ENCODE results near the gene PDZD8. TPM values are rescaled to one million over a fixed set of nuclear protein-coding genes. Genes with fewer than 3 reads are reported as not detected.

PDZD8 gene
- total RNA-seq, 2 experiments from 2014 or later, result 19.7 to 20.4 TPM

DNA sequence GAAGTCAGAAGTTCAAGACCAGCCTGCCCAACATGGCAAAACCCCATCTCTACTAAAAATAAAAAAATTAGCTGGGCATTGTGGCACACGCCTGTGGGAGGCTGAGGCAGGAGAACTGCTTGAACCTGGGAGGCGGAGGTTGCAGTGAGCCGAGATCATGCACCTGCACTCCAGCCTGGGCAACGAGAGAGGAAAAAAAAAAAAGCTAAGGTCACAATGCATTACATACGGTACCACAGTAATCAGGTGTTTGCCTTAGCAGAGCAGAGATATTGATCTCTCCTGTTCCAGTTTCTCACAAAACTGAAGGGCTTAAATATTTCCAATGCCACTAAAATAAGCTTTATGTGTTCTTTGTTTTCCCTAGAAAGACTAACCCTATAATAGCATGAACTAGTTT, 7.5 kb downstream of the PDZD8 start:
- no peak for DNase-seq
- peaks cover 1% of the 10 kb centered on the region for H3K9me3 Mint-ChIP-seq
- peaks cover 23% of the 10 kb centered on the region for H3K36me3 Mint-ChIP-seq
- H3K4me3 Mint-ChIP-seq, result no peak overlapping the region
- H3K27ac Mint-ChIP-seq, result no peak overlapping the region
- H3K4me1 Mint-ChIP-seq, result peaks cover 69% of the 10 kb centered on the region
- H3K27me3 Mint-ChIP-seq, result no peaks in the 10 kb centered on the region

DNA sequence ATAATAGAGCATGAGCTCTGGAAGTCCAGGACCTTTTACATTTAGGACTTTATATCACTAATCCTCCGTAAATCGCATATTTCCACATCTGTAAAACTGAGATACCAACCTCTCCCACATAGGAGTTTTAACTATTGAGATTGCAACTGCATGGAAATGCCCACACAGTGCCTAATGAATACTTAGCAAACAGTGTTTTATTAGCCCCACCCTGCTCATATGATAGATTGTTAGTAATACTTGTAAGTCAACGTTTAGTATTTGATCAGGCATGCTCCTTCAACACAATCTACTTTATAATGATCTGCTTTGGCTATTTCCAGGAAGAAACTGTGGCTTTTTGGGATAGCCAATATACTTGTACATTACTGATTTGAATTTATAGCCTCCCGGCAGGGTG, 8.5 kb downstream of the PDZD8 start:
- Mint-ChIP-seq H3K9me3 (peaks cover 1% of the 10 kb centered on the region), H3K4me3 (no peak overlapping the region), H3K4me1 (peaks cover 63% of the 10 kb centered on the region), H3K36me3 (peaks cover 18% of the 10 kb centered on the region), H3K27me3 (no peaks in the 10 kb centered on the region), H3K27ac (no peak overlapping the region)
- DNase-seq, result no peak

DNA sequence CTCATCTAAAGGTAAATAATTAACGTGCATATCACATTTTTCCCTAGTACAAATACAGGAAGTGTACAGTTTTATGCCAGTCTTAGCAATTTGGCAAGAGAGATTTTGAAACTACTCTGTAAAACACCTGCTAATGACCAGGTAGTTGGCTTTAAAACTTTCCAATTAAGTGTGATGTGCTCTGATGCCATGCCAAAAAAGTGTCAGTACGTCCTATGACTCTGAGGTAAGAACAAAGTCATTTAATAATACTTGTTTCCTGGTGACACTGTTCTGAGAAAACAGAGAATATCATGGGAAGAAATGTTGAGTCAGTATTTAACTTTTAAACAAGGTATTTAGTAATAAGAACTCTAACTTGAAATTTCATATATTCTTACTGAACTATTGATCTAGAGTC, 9.6 kb downstream of the PDZD8 start:
- peaks cover 63% of the 10 kb centered on the region for H3K4me1 Mint-ChIP-seq
- DNase-seq, result no peak
- peaks cover 18% of the 10 kb centered on the region for H3K36me3 Mint-ChIP-seq
- no peaks in the 10 kb centered on the region for H3K27me3 Mint-ChIP-seq
- peaks cover 1% of the 10 kb centered on the region for H3K9me3 Mint-ChIP-seq
- no peak overlapping the region for H3K4me3 Mint-ChIP-seq
- peak overlapping the region; percentile 42 for H3K27ac Mint-ChIP-seq

DNA sequence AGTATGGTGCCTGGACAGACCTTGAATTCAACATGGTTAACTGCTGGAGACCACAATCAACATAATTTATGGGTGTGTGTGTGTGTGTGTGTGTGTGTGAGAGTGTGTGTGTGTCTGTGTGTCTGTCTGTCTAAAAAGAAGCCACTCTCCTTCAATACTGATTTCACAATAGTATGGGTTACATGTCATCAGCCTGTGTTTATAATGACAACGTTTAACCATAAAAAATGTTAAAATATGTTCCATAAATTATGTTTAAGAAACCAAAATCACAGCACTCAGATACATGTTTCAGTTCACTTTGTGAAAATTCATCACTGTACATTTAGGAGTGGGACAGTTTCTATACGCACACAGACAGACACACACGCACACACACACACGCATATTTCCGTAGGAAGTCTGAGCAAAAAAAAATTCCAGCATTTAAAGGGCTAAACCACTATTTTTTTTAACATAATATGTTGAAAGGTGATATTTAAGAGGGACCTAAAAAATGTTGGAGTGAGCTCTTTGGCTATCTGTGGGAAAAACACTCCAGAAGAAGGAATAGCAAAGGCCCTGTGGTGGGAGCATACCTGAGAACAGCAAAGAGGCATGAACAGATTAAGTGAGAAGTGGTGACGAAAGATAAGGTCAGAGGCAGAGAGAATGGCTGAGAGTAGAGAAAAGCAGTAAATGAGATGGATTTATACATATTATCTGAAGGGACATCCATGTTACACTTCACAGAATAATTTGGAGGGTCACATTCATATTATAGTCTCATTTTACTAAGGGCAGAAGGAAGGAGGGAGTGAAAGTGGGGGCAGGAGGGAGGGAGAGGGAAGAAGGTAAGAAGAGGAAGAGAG, 10.9 kb downstream of the PDZD8 start:
- no peak for DNase-seq
- no peak overlapping the region for H3K27ac Mint-ChIP-seq
- peaks cover 11% of the 10 kb centered on the region for H3K36me3 Mint-ChIP-seq
- H3K27me3 Mint-ChIP-seq, result no peaks in the 10 kb centered on the region
- peaks cover 60% of the 10 kb centered on the region for H3K4me1 Mint-ChIP-seq
- no peak overlapping the region for H3K4me3 Mint-ChIP-seq
- no peaks in the 10 kb centered on the region for H3K9me3 Mint-ChIP-seq

DNA sequence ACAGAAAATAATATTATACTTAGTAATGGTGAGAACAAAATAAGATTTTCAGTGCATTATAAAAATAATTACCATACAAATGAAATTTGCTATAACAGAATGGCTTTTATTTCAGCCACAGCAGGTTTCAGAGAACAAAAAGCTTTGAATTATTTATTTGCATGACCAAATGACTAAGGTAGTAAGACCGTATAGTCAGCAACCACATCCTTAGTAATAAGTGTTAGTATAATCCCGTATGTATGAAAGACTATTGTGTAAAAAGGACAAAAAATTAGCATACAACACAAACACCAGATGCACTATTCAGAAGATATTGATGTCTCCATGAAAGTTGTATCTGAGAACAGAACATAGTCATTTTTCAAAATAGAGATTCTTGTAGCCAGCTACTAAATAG, 12.2 kb downstream of the PDZD8 start:
- H3K36me3 Mint-ChIP-seq, result peaks cover 9% of the 10 kb centered on the region
- H3K4me3 Mint-ChIP-seq, result no peak overlapping the region
- no peak for DNase-seq
- no peaks in the 10 kb centered on the region for H3K27me3 Mint-ChIP-seq
- no peak overlapping the region for H3K27ac Mint-ChIP-seq
- peaks cover 56% of the 10 kb centered on the region for H3K4me1 Mint-ChIP-seq
- no peaks in the 10 kb centered on the region for H3K9me3 Mint-ChIP-seq

DNA sequence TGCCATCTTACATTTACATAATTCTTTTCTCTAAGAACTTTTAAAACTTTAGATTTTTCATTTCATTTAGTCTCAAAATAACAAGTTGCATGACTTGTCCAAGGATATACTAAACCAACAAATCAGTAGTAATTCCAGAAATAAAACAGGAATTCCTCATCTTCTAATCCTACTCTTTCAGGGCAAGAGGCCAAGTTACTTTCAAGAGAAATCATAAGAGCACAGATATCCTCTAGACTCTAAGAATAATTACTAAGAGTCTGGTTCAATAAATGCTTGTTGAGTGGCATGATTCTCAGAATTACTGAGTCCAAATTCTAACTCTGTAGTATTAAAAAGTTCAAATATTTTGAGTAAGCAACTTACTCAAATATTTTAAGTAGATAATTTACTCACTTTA, 12.9 kb downstream of the PDZD8 start:
- no peaks in the 10 kb centered on the region for H3K27me3 Mint-ChIP-seq
- no peaks in the 10 kb centered on the region for H3K9me3 Mint-ChIP-seq
- no peak overlapping the region for H3K4me3 Mint-ChIP-seq
- peaks cover 55% of the 10 kb centered on the region for H3K4me1 Mint-ChIP-seq
- H3K36me3 Mint-ChIP-seq, result peaks cover 4% of the 10 kb centered on the region
- no peak overlapping the region for H3K27ac Mint-ChIP-seq
- no peak for DNase-seq

DNA sequence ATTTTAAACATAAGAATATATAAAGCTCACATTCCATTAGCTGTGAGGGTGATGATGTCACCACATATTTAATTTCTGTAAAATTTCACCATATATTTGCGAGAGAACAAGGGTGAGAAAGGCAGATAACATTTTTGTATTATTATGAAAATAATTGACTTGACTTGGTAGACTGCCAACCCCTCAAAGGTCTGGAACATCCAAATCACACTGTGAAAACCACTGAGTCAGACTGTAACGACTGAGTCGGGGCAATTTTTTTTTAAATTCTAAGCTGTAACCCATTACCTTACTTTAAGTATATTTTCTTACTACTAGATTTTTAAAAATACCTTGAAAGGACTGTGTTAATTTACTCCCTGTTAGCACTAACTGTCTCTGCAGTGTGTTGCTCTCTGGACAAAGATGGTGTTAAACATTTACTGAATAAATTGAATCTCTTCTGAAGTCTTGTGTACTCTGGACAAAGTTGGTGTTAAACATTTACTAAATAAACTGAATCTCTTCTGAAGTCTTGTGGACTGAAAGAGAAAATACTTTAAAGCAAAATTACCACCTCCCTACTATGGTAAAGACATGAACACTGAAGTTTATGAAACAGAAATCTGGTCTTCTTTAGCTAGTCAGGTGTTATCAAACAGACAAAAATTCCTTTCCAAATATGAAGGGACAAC, 14.1 kb downstream of the PDZD8 start:
- Mint-ChIP-seq H3K4me1 (peaks cover 46% of the 10 kb centered on the region), H3K27me3 (no peaks in the 10 kb centered on the region), H3K4me3 (no peak overlapping the region), H3K27ac (no peak overlapping the region), H3K36me3 (peaks cover 3% of the 10 kb centered on the region), H3K9me3 (no peaks in the 10 kb centered on the region)
- no peak for DNase-seq

DNA sequence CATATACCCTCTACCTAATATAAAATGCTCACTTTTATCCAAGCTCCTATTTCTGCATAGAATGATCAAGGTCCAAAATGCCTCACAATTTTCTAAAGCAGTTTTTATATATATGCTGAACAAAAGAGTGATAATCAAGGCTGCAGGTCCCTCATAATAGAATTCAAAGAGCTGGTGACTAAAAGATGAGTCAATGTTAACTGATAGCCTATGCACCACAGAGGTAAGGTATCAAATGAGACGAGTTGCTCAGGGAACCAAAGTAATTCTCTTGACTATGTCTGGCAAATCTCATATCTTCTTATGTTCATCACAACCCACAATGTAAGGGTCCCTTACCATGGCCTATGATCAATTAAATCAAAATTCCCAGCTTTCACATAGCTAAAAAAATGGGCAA, 15.2 kb downstream of the PDZD8 start:
- Mint-ChIP-seq H3K4me3 (no peak overlapping the region), H3K27ac (no peak overlapping the region), H3K4me1 (peaks cover 43% of the 10 kb centered on the region), H3K9me3 (no peaks in the 10 kb centered on the region), H3K36me3 (peaks cover 3% of the 10 kb centered on the region), H3K27me3 (no peaks in the 10 kb centered on the region)
- DNase-seq, result no peak

DNA sequence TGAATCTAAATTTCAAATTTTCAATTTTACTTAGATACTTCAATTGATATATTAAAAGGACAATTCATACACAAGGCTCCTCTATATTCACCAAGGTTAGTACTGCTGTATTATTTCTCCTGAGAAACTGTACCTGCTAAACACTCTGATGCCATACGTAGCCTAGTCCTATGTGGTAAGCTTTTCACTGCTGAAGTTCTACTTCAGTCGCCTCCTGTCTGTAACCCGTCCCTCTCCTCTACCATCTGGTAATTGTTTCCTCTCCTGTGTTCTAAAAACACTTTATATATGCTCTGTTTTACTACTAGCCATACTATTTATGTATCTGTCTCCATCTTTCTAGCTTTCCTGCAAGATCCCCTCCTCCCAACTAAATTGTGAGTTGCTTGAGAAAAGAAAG, 20.2 kb downstream of the PDZD8 start:
- no peak overlapping the region for H3K4me3 Mint-ChIP-seq
- H3K27ac Mint-ChIP-seq, result no peak overlapping the region
- H3K27me3 Mint-ChIP-seq, result no peaks in the 10 kb centered on the region
- DNase-seq, result no peak
- peaks cover 8% of the 10 kb centered on the region for H3K36me3 Mint-ChIP-seq
- H3K4me1 Mint-ChIP-seq, result peaks cover 42% of the 10 kb centered on the region
- no peaks in the 10 kb centered on the region for H3K9me3 Mint-ChIP-seq

DNA sequence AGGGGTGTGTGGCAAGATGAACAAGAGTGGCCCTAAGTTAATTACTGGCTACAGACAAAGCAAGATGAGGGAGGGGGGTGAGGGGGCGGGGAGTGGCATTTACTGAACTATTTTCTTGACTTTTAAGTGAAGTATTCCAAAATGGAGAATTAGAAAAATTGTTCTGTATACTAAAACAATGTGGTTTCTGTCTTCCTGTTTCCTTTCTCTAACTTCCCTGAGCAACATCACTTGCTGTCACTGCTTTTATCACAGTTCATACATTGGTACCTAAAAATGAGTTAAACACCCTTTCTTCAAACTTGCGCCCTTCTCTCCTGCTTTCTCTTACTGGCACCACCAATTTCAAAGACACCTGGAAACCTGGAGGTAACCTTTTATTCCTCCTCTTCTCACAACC, 21.6 kb downstream of the PDZD8 start:
- H3K4me3 Mint-ChIP-seq, result no peak overlapping the region
- no peaks in the 10 kb centered on the region for H3K9me3 Mint-ChIP-seq
- peaks cover 12% of the 10 kb centered on the region for H3K36me3 Mint-ChIP-seq
- H3K4me1 Mint-ChIP-seq, result peaks cover 42% of the 10 kb centered on the region
- H3K27ac Mint-ChIP-seq, result no peak overlapping the region
- H3K27me3 Mint-ChIP-seq, result no peaks in the 10 kb centered on the region
- no peak for DNase-seq

DNA sequence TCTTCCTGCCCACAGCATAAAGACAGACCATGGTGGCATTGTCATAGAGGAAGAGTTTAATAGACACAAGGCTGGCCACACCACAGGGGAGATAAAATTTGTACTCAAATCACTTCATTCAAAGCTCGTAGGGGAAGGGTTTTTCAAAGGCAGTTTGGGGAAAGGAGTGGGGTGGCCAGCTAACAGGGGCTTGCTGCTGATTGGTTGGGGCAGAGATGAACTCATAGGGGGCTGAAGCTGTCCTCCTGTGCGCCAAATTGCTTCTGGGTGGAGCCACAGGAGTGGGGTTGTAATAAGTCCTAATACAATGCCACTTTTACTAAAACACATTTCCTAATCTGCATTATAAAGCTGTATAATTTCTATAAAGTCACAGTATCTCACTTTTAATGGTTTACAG, 22.5 kb downstream of the PDZD8 start:
- no peak overlapping the region for H3K27ac Mint-ChIP-seq
- peaks cover 38% of the 10 kb centered on the region for H3K4me1 Mint-ChIP-seq
- H3K4me3 Mint-ChIP-seq, result no peak overlapping the region
- no peaks in the 10 kb centered on the region for H3K9me3 Mint-ChIP-seq
- H3K36me3 Mint-ChIP-seq, result peaks cover 12% of the 10 kb centered on the region
- DNase-seq, result no peak
- H3K27me3 Mint-ChIP-seq, result no peaks in the 10 kb centered on the region

DNA sequence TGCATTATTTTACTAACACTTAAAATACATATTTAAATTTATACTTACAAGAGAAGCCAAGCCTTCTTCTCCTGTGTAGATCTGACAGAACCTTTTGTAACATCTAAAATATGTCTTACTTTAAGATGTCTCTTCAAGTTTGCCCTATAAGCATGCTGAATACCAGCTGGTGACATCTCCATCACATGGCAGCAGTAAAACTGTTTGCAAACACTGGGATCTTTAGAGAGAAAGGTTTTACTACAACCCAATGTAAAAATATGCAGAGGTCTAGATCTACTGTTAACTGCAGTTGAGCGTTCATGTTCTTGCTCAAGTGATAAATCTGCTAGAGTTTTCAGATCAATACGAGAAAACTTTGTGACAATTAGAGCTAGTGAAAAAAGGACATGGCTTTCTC, 23.2 kb downstream of the PDZD8 start:
- Mint-ChIP-seq H3K27me3 (no peaks in the 10 kb centered on the region), H3K4me3 (no peak overlapping the region), H3K4me1 (peaks cover 43% of the 10 kb centered on the region), H3K36me3 (peaks cover 14% of the 10 kb centered on the region), H3K9me3 (no peaks in the 10 kb centered on the region), H3K27ac (no peak overlapping the region)
- no peak for DNase-seq

DNA sequence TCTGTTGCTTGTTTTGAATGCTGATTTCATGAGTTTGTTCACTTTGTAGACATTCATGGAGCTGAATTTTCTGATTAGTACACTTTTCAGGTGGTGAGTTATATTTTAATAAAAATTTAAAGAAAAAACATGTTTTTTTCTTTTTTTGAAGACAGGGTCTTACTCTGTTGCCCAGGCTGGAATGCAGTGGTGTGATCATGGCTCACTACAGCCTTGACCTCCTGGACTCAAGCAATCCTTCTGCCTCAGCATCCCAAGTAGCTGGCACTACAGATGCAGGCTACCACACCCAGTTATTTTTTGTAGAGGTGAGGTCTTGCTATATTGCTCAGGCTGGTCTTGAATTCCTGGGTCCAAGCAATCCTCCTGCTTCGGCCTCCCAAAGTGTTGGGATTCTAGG, 23.7 kb downstream of the PDZD8 start:
- DNase-seq, result no peak
- Mint-ChIP-seq H3K36me3 (peaks cover 14% of the 10 kb centered on the region), H3K27me3 (no peaks in the 10 kb centered on the region), H3K4me1 (peaks cover 45% of the 10 kb centered on the region), H3K4me3 (no peak overlapping the region), H3K9me3 (no peaks in the 10 kb centered on the region), H3K27ac (no peak overlapping the region)

DNA sequence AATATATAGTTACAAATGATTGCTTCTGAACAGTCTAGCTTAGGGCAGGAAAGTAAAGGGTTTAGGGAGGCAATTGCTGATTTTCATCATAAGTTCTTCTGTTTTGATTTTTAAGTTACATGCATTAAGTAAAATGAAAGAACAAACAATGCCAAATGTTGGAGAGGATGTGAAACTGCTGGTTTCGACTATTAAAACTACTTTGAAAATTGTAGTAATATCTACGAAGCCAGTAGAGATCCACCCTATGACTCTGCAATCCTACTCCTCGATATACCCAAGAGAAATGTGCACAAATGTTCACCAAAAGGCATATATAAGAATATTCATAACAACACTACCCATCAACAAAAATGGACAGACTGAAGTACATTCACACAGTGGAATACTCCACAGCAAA, 24.3 kb downstream of the PDZD8 start:
- Mint-ChIP-seq H3K27me3 (no peaks in the 10 kb centered on the region), H3K36me3 (peaks cover 14% of the 10 kb centered on the region), H3K4me3 (no peak overlapping the region), H3K4me1 (peaks cover 45% of the 10 kb centered on the region), H3K9me3 (no peaks in the 10 kb centered on the region), H3K27ac (no peak overlapping the region)
- DNase-seq, result no peak

DNA sequence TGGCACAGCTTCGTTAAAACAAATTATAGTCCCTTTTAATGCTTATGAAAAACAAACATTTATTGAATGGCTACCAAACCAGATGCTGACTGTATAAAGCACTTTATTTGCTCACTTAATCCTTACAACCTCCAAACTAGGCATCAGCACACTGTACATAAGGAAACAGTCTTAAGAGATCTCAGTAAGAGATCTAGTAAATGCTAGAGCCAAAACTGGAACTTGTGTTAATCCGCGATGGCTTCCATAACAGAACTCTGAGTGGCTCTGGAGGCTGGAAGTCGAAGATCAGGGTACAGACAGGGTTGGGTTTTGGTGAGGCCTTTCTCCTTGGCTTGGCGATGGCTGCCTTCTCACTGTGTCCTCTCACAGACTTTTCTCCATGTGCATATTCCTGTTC, 27.0 kb downstream of the PDZD8 start:
- peaks cover 16% of the 10 kb centered on the region for H3K36me3 Mint-ChIP-seq
- no peaks in the 10 kb centered on the region for H3K9me3 Mint-ChIP-seq
- no peak overlapping the region for H3K27ac Mint-ChIP-seq
- no peaks in the 10 kb centered on the region for H3K27me3 Mint-ChIP-seq
- H3K4me3 Mint-ChIP-seq, result no peak overlapping the region
- H3K4me1 Mint-ChIP-seq, result peaks cover 36% of the 10 kb centered on the region
- no peak for DNase-seq

DNA sequence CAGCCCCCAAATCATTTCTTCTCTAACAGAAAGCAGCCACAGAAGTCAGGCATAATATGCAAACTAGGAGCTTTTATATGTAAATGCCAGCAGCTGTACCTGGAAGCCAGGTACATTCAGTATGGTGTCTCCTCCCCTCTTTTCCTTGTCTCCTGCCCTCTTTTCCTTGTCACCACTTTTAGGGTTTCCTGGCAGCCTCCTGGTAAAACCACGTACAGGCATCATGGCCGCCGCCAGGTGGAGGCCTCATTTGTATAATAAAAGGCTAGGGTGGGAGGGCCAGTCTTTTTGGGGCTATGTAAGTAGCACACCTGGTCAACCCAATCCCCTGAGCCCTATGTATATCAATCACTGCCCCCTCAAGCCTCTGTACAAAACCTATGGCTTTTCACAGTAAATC, 28.7 kb downstream of the PDZD8 start:
- peaks cover 39% of the 10 kb centered on the region for H3K4me1 Mint-ChIP-seq
- no peaks in the 10 kb centered on the region for H3K9me3 Mint-ChIP-seq

More for the DNA sequence above, 28.7 kb downstream of the PDZD8 start:
- peaks cover 19% of the 10 kb centered on the region for H3K36me3 Mint-ChIP-seq
- no peak overlapping the region for H3K27ac Mint-ChIP-seq
- DNase-seq, result no peak
- no peaks in the 10 kb centered on the region for H3K27me3 Mint-ChIP-seq
- H3K4me3 Mint-ChIP-seq, result no peak overlapping the region

All from activated naive CD8-positive, alpha-beta T cell treated with anti-CD3 and anti-CD28 coated beads for 36 hours (primary cell).